HG03097 (cell line): ENCODE data around the gene HMCES.
"Not testable (repeated sequence)": the region's sequence is repeated elsewhere in the genome, so short reads cannot be mapped to it uniquely, and the experiment has no call there.

Source experiments
- ATAC-seq: cut with Tn5 transposase; IDR thresholded peaks from one replicate; pipeline ENCODE4 v1.9.1; 2021; ENCODE audit not compliant: unreplicated experiment, low FRiP score

Gene HMCES

GRCh38 chr3:129343643-129344360 is 65.1 kb downstream of the HMCES start:
- ATAC-seq: no peak

GRCh38 chr3:129344540-129345220 is 66.0 kb downstream of the HMCES start:
- no peak for ATAC-seq

- no peak for ATAC-seq
These were observed 66.6 kb downstream of the HMCES start for GRCh38 chr3:129345281-129345680.

GRCh38 chr3:129345971-129346370 is 67.3 kb downstream of the HMCES start:
- no peak for ATAC-seq

GRCh38 chr3:129346695-129347457 is 68.2 kb downstream of the HMCES start:
- no peak for ATAC-seq

- ATAC-seq: no peak
These were observed 68.8 kb downstream of the HMCES start for GRCh38 chr3:129347458-129347845.

GRCh38 chr3:129348734-129349133 is 70.1 kb downstream of the HMCES start:
- no peak for ATAC-seq

GRCh38 chr3:129349169-129349568 is 70.5 kb downstream of the HMCES start:
- ATAC-seq: not testable (repeated sequence)

GRCh38 chr3:129349791-129350190 is 71.1 kb downstream of the HMCES start:
- no peak for ATAC-seq

GRCh38 chr3:129352045-129352444 is 73.4 kb downstream of the HMCES start:
- no peak for ATAC-seq

GRCh38 chr3:129352650-129353588 is 74.2 kb downstream of the HMCES start:
- no peak for ATAC-seq

GRCh38 chr3:129353589-129353941 is 74.9 kb downstream of the HMCES start:
- no peak for ATAC-seq
